ENCODE results near the gene ARHGAP6.
"Not testable (repeated sequence)": the region's sequence is repeated elsewhere in the genome, so short reads cannot be mapped to it uniquely, and the experiment has no call there.

Gene ARHGAP6

GRCh38 chrX:11532291-11533078, 133.2 kb downstream of the ARHGAP6 start:
- DNase-seq (ENCODE audit: low spot score): no peak

GRCh38 chrX:11531226-11531625, 134.5 kb downstream of the ARHGAP6 start:
- no peak for DNase-seq (ENCODE audit: low spot score)

- DNase-seq (ENCODE audit: low spot score): no peak
Observed at GRCh38 chrX:11530621-11531020, 135.1 kb downstream of the ARHGAP6 start.

GRCh38 chrX:11528623-11529022, 137.1 kb downstream of the ARHGAP6 start:
- no peak for DNase-seq (ENCODE audit: low spot score)

GRCh38 chrX:11525685-11526084, 140.0 kb downstream of the ARHGAP6 start:
- no peak for DNase-seq (ENCODE audit: low spot score)

GRCh38 chrX:11519234-11519633, 146.5 kb downstream of the ARHGAP6 start:
- DNase-seq (ENCODE audit: low spot score): not testable (repeated sequence)

GRCh38 chrX:11509786-11510185, 155.9 kb downstream of the ARHGAP6 start:
- no peak for DNase-seq (ENCODE audit: low spot score)

GRCh38 chrX:11504234-11504633, 161.5 kb downstream of the ARHGAP6 start:
- DNase-seq (ENCODE audit: low spot score): no peak

- DNase-seq (ENCODE audit: low spot score): no peak
Observed at GRCh38 chrX:11499076-11500044, 166.4 kb downstream of the ARHGAP6 start.

- not testable (repeated sequence) for DNase-seq (ENCODE audit: low spot score)
Observed at GRCh38 chrX:11491375-11491774, 174.3 kb downstream of the ARHGAP6 start.

GRCh38 chrX:11484290-11484689, 181.4 kb downstream of the ARHGAP6 start:
- DNase-seq (ENCODE audit: low spot score): no peak

- no peak for DNase-seq (ENCODE audit: low spot score)
Observed at GRCh38 chrX:11481035-11481434, 184.7 kb downstream of the ARHGAP6 start.

GRCh38 chrX:11480626-11481025, 185.1 kb downstream of the ARHGAP6 start:
- no peak for DNase-seq (ENCODE audit: low spot score)

- DNase-seq (ENCODE audit: low spot score): no peak
Observed at GRCh38 chrX:11478911-11479310, 186.8 kb downstream of the ARHGAP6 start.

- no peak for DNase-seq (ENCODE audit: low spot score)
Observed at GRCh38 chrX:11478026-11478425, 187.7 kb downstream of the ARHGAP6 start.

GRCh38 chrX:11474576-11474975, 191.1 kb downstream of the ARHGAP6 start:
- DNase-seq (ENCODE audit: low spot score): no peak

GRCh38 chrX:11474021-11474420, 191.7 kb downstream of the ARHGAP6 start:
- DNase-seq (ENCODE audit: low spot score): no peak

GRCh38 chrX:11472879-11473278, 192.8 kb downstream of the ARHGAP6 start:
- no peak for DNase-seq (ENCODE audit: low spot score)

- DNase-seq (ENCODE audit: low spot score): no peak
Observed at GRCh38 chrX:11472381-11472780, 193.3 kb downstream of the ARHGAP6 start.

GRCh38 chrX:11470250-11470974, 195.3 kb downstream of the ARHGAP6 start:
- no peak for DNase-seq (ENCODE audit: low spot score)

GRCh38 chrX:11465648-11466411, 199.9 kb downstream of the ARHGAP6 start:
- DNase-seq (ENCODE audit: low spot score): no peak

Measured in HuH-7.5 (cell line).